ENCODE data around the gene ZNF679.

- no peak for TF ChIP-seq FOXP2 (optimal IDR thresholded peaks at IDR 0.05; ENCODE audit: control extremely low read depth, extremely low read length, insufficient read depth)
- TF ChIP-seq POLR2AphosphoS5 (IDR thresholded peaks at IDR 0.05; ENCODE audit: borderline replicate concordance, low read depth, low read length): no peak
These were observed 72.5 kb downstream of the ZNF679 start for GRCh38 chr7:64300641-64301405.

Data from SK-N-MC (cell line).